Measurements from ENCODE around the gene CHST8.

CHST8 gene

DNA sequence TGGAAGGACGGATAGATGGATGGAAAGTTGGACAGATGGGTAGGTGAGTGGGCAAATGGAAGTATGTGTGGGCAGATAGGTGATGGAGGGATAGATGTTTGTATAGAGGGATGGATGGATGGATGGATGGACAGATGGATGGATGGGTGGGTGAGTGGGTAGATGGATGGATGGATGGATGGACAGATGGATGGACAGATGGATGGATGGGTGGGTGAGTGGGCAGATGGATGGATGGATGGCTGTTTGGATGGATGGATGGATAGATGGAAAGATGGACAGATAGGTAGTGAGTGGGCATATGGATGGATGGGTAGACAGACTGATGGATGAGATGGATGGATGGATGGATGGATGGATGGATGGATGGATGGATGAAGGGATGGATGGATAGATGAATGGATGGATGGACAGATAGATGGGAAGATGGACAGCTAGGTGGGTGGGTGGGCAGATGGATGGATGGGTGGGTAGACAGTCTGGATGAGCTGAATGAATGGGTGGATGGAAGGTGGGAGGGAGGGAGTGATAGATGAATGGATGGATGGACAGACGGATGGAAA, 100.1 kb downstream of the CHST8 start:
- no peak overlapping the region for H2BK120ac ChIP-seq (ENCODE audit: low read depth, low read length)
- no peaks in the 10 kb centered on the region for H3K4me1 ChIP-seq (ENCODE audit: control insufficient read depth, insufficient read depth, low read depth, low read length)
- H3K14ac ChIP-seq (ENCODE audit: low read length in 2 of 2) = no peak overlapping the region
- no peak overlapping the region for H3K4ac ChIP-seq (ENCODE audit: low read depth in 1 of 2, low read length in 2 of 2)
- no peak overlapping the region for H2BK15ac ChIP-seq (ENCODE audit: low read depth, poor library complexity, severe bottlenecking)
- no peaks in the 10 kb centered on the region for H3K27me3 ChIP-seq (ENCODE audit: control insufficient read depth in 1 of 2, insufficient read depth in 1 of 2, low read length in 2 of 2)
- H3K27ac ChIP-seq (ENCODE audit: low read length, poor library complexity, severe bottlenecking) = no peak overlapping the region
- H3K4me2 ChIP-seq (ENCODE audit: low read length, poor library complexity, severe bottlenecking) = no peak overlapping the region
- no peak overlapping the region for H2BK12ac ChIP-seq (ENCODE audit: low read length in 2 of 2)
- no peaks in the 10 kb centered on the region for H3K36me3 ChIP-seq (ENCODE audit: control insufficient read depth in 1 of 2, insufficient read depth in 2 of 2, low read depth in 1 of 2, low read length in 2 of 2)
- H4K8ac ChIP-seq (ENCODE audit: low read length) = no peak overlapping the region
- 64% methylated on average over 2 of the region's 2 CpGs for WGBS
- H3K9ac ChIP-seq (ENCODE audit: low read length) = no peak overlapping the region
- no peak for DNase-seq
- no peak overlapping the region for H3K18ac ChIP-seq (ENCODE audit: low read depth in 1 of 2, low read length in 2 of 2)
- no peak overlapping the region for H2BK5ac ChIP-seq (ENCODE audit: low read depth, low read length, poor library complexity, severe bottlenecking)
- no peak overlapping the region for H3K4me3 ChIP-seq (ENCODE audit: insufficient read depth in 1 of 2, low read depth in 1 of 2, low read length in 2 of 2)
- H4K91ac ChIP-seq (ENCODE audit: low read length) = no peak overlapping the region
- H3K79me1 ChIP-seq (replicated peaks; ENCODE audit: low read length, poor library complexity, severe bottlenecking) = no peaks in the 10 kb centered on the region
- H2AFZ ChIP-seq (ENCODE audit: low read depth, low read length) = no peak overlapping the region
- H3K23ac ChIP-seq (ENCODE audit: low read length in 2 of 2) = no peak overlapping the region
- H2AK5ac ChIP-seq (ENCODE audit: low read length, severe bottlenecking) = no peak overlapping the region
- H3K9me3 ChIP-seq (ENCODE audit: control insufficient read depth, low read length) = no peaks in the 10 kb centered on the region

DNA sequence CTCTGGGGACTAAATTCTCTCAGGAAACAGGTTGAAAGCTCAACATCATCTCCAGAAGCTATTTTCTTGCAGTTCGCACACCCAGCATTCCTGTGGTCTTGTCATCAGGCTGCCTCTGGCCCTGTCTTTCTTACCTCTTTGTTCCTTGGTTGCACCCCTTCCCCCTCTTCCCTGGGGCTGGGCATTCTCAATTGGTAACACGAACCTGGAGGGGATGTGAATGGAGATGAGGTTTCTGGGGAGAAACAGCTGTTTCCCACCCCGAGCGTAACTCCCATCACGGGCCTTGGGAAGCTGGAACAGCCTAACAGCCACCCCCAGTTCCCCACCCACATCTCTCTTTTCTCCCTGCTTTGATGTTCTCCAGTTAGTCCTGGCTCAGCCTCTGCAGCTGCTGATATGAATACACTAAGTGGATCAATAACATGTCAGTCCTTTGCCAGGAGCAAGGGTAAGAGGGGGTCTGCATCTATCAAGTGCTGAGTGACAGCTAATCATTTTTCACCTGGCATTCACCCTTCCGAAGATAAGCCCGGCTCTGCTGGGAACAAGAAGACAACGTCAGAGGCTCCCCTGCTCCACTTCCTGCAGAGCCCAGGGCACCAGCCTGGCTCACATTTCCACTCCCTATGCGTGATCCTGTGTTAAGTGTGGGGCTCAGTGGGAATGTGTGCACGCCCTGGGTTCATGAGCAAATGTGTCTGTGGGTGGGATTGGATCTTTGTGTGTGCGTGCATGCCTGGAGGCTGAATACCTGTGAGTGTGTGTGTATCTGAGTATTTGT, 100.9 kb downstream of the CHST8 start:
- no peak overlapping the region for H2AFZ ChIP-seq (ENCODE audit: low read depth, low read length)
- H3K27ac ChIP-seq (ENCODE audit: low read length, poor library complexity, severe bottlenecking) = no peak overlapping the region
- H2AK5ac ChIP-seq (ENCODE audit: low read length, severe bottlenecking) = no peak overlapping the region
- H3K4me3 ChIP-seq (ENCODE audit: insufficient read depth in 1 of 2, low read depth in 1 of 2, low read length in 2 of 2) = no peak overlapping the region
- H3K4ac ChIP-seq (ENCODE audit: low read depth in 1 of 2, low read length in 2 of 2) = no peak overlapping the region
- no peaks in the 10 kb centered on the region for H3K27me3 ChIP-seq (ENCODE audit: control insufficient read depth in 1 of 2, insufficient read depth in 1 of 2, low read length in 2 of 2)
- H3K36me3 ChIP-seq (ENCODE audit: control insufficient read depth in 1 of 2, insufficient read depth in 2 of 2, low read depth in 1 of 2, low read length in 2 of 2) = no peaks in the 10 kb centered on the region
- no peak for DNase-seq
- no peak overlapping the region for H4K8ac ChIP-seq (ENCODE audit: low read length)
- H3K9me3 ChIP-seq (ENCODE audit: control insufficient read depth, low read length) = no peaks in the 10 kb centered on the region
- H3K18ac ChIP-seq (ENCODE audit: low read depth in 1 of 2, low read length in 2 of 2) = no peak overlapping the region
- H3K4me1 ChIP-seq (ENCODE audit: control insufficient read depth, insufficient read depth, low read depth, low read length) = no peaks in the 10 kb centered on the region
- H2BK15ac ChIP-seq (ENCODE audit: low read depth, poor library complexity, severe bottlenecking) = no peak overlapping the region
- no peaks in the 10 kb centered on the region for H3K79me1 ChIP-seq (replicated peaks; ENCODE audit: low read length, poor library complexity, severe bottlenecking)
- H3K14ac ChIP-seq (ENCODE audit: low read length in 2 of 2) = no peak overlapping the region
- no peak overlapping the region for H2BK120ac ChIP-seq (ENCODE audit: low read depth, low read length)
- H3K9ac ChIP-seq (ENCODE audit: low read length) = no peak overlapping the region
- no peak overlapping the region for H2BK5ac ChIP-seq (ENCODE audit: low read depth, low read length, poor library complexity, severe bottlenecking)
- no peak overlapping the region for H2BK12ac ChIP-seq (ENCODE audit: low read length in 2 of 2)
- H3K23ac ChIP-seq (ENCODE audit: low read length in 2 of 2) = no peak overlapping the region
- no peak overlapping the region for H4K91ac ChIP-seq (ENCODE audit: low read length)
- 77% methylated on average over 10 of the region's 11 CpGs for WGBS
- H3K4me2 ChIP-seq (ENCODE audit: low read length, poor library complexity, severe bottlenecking) = no peak overlapping the region

DNA sequence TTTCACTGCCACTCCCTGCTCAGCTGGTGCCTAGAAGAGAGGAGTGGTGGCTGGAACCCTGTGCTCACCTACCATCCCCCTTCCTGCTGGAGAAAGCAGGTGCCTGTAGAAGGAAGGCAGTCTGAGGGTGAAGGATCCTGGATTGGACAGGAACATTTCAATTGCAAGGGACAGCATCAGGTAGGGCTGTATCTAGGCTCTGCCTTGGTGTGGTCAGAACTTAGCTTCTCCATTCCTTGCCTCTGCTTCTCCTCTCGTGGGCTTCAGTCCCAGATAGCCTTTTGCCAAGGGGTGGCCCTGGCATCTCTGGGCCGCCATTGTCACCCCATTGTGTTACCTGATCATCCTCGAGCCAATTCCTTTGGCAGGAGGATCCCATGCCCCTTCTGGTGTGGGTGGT, 101.8 kb downstream of the CHST8 start:
- Histone ChIP-seq H2BK120ac (ENCODE audit: low read depth, low read length) (no peak overlapping the region), H3K9ac (ENCODE audit: low read length) (no peak overlapping the region), H3K27ac (ENCODE audit: low read length, poor library complexity, severe bottlenecking) (no peak overlapping the region), H3K18ac (ENCODE audit: low read depth in 1 of 2, low read length in 2 of 2) (no peak overlapping the region), H3K4me2 (ENCODE audit: low read length, poor library complexity, severe bottlenecking) (no peak overlapping the region), H3K4me3 (ENCODE audit: insufficient read depth in 1 of 2, low read depth in 1 of 2, low read length in 2 of 2) (no peak overlapping the region), H4K8ac (ENCODE audit: low read length) (no peak overlapping the region), H3K36me3 (ENCODE audit: control insufficient read depth in 1 of 2, insufficient read depth in 2 of 2, low read depth in 1 of 2, low read length in 2 of 2) (no peaks in the 10 kb centered on the region), H2BK15ac (ENCODE audit: low read depth, poor library complexity, severe bottlenecking) (no peak overlapping the region), H3K9me3 (ENCODE audit: control insufficient read depth, low read length) (no peaks in the 10 kb centered on the region), H3K23ac (ENCODE audit: low read length in 2 of 2) (no peak overlapping the region), H2AK5ac (ENCODE audit: low read length, severe bottlenecking) (no peak overlapping the region), H2AFZ (ENCODE audit: low read depth, low read length) (no peak overlapping the region), H3K4me1 (ENCODE audit: control insufficient read depth, insufficient read depth, low read depth, low read length) (peaks cover 1% of the 10 kb centered on the region), H2BK12ac (ENCODE audit: low read length in 2 of 2) (no peak overlapping the region), H3K14ac (ENCODE audit: low read length in 2 of 2) (no peak overlapping the region), H3K79me1 (replicated peaks; ENCODE audit: low read length, poor library complexity, severe bottlenecking) (no peaks in the 10 kb centered on the region), H3K27me3 (ENCODE audit: control insufficient read depth in 1 of 2, insufficient read depth in 1 of 2, low read length in 2 of 2) (peaks cover 0 to 1% of the 10 kb centered on the region in 2 experiments), H3K4ac (ENCODE audit: low read depth in 1 of 2, low read length in 2 of 2) (no peak overlapping the region), H4K91ac (ENCODE audit: low read length) (no peak overlapping the region), H2BK5ac (ENCODE audit: low read depth, low read length, poor library complexity, severe bottlenecking) (no peak overlapping the region)
- no peak for DNase-seq
- 41% methylated on average over 3 of the region's 3 CpGs for WGBS

- Histone ChIP-seq H3K4me2 (ENCODE audit: low read length, poor library complexity, severe bottlenecking) (no peak overlapping the region), H2BK15ac (ENCODE audit: low read depth, poor library complexity, severe bottlenecking) (no peak overlapping the region), H3K79me1 (replicated peaks; ENCODE audit: low read length, poor library complexity, severe bottlenecking) (no peaks in the 10 kb centered on the region), H3K23ac (ENCODE audit: low read length in 2 of 2) (no peak overlapping the region), H3K27me3 (ENCODE audit: control insufficient read depth in 1 of 2, insufficient read depth in 1 of 2, low read length in 2 of 2) (peaks cover 0 to 8% of the 10 kb centered on the region in 2 experiments), H2BK120ac (ENCODE audit: low read depth, low read length) (no peak overlapping the region), H3K4me3 (ENCODE audit: insufficient read depth in 1 of 2, low read depth in 1 of 2, low read length in 2 of 2) (no peak overlapping the region), H2BK5ac (ENCODE audit: low read depth, low read length, poor library complexity, severe bottlenecking) (no peak overlapping the region), H3K9ac (ENCODE audit: low read length) (no peak overlapping the region), H2AK5ac (ENCODE audit: low read length, severe bottlenecking) (no peak overlapping the region), H3K4ac (ENCODE audit: low read depth in 1 of 2, low read length in 2 of 2) (no peak overlapping the region), H2AFZ (ENCODE audit: low read depth, low read length) (no peak overlapping the region), H4K8ac (ENCODE audit: low read length) (no peak overlapping the region), H3K36me3 (ENCODE audit: control insufficient read depth in 1 of 2, insufficient read depth in 2 of 2, low read depth in 1 of 2, low read length in 2 of 2) (no peaks in the 10 kb centered on the region), H4K91ac (ENCODE audit: low read length) (no peak overlapping the region), H3K14ac (ENCODE audit: low read length in 2 of 2) (no peak overlapping the region), H3K9me3 (ENCODE audit: control insufficient read depth, low read length) (peaks cover 6% of the 10 kb centered on the region), H3K27ac (ENCODE audit: low read length, poor library complexity, severe bottlenecking) (no peak overlapping the region), H3K4me1 (ENCODE audit: control insufficient read depth, insufficient read depth, low read depth, low read length) (peaks cover 2% of the 10 kb centered on the region), H2BK12ac (ENCODE audit: low read length in 2 of 2) (no peak overlapping the region), H3K18ac (ENCODE audit: low read depth in 1 of 2, low read length in 2 of 2) (no peak overlapping the region)
- DNase-seq = no peak
- 87% methylated on average over 15 of the region's 15 CpGs for WGBS
Observed at GRCh38 chr19:33724021-33724720, 102.4 kb downstream of the CHST8 start.
